Colonic mucosa (tissue), 4 donors: ENCODE data around the gene OR13G1. TPM values are rescaled to one million over a fixed set of nuclear protein-coding genes. Genes with fewer than 3 reads are reported as not detected.

Source experiments
- DNase-seq: peaks from one replicate; pipeline ENCODE4 v3.0.0-alpha.2; 2020
- H3K27ac ChIP-seq: fragments of 200-600 bp; one replicate; pipeline ENCODE4 v1.8.0; 2021
- H3K27me3 ChIP-seq: fragments of 200-600 bp; one replicate; pipeline ENCODE4 v1.8.0; 2021
- H3K36me3 ChIP-seq: fragments of 200-600 bp; one replicate; pipeline ENCODE4 v1.8.0; 2021
- H3K4me1 ChIP-seq: fragments of 200-600 bp; one replicate; pipeline ENCODE4 v1.8.0; 2021; ENCODE audit warnings: mild to moderate bottlenecking
- H3K4me3 ChIP-seq: fragments of 200-600 bp; one replicate; pipeline ENCODE4 v1.8.0; 2021
- H3K9ac ChIP-seq, 2 donors: one replicate each; pipeline ENCODE4 v1.7.0; 2013; ENCODE audit warnings: control low read depth in 2 of 2, low read depth in 2 of 2, low read length in 2 of 2
- H3K9me3 ChIP-seq: fragments of 200-600 bp; one replicate; pipeline ENCODE4 v1.8.0; 2021
- CTCF ChIP-seq: fragments of 200-600 bp; IDR thresholded peaks from one replicate; pipeline ENCODE4 v1.8.0; 2022; ENCODE audit warnings: antibody characterized with exemption, mild to moderate bottlenecking
- intact Hi-C: fragments of 100-400 bp; cut with DNase I; formaldehyde crosslinking; loops from one replicate; pipeline ENCODE4 v1.14.1; 2022
- total RNA-seq, 2 donors: library from RNA; stranded (reverse); fragmentation: NEBNext Ultra II Directional in 1 of 2; extraction: Animal tissue kit (Norgen Biotek cat#: 25700) in 1 of 2; gene quantifications; one replicate each; pipeline ENCODE4 v1.2.1, GENCODE V29; 2021
- donor health status: healthy.
- donor health status: DM: no; HTN: no; CAD: no.
- donor health status: DM: no; HTN: no; CAD: no.

The OR13G1 gene
- total RNA-seq, 2 donors from 2014 or later, result not detected

- TF ChIP-seq CTCF, result no peak
- intact Hi-C loops, result no loop called here
- H3K9me3 ChIP-seq, result no peaks in the 10 kb centered on the region
These were observed 31.7 kb downstream of the OR13G1 start for GRCh38 chr1:247647864-247648263.

DNA sequence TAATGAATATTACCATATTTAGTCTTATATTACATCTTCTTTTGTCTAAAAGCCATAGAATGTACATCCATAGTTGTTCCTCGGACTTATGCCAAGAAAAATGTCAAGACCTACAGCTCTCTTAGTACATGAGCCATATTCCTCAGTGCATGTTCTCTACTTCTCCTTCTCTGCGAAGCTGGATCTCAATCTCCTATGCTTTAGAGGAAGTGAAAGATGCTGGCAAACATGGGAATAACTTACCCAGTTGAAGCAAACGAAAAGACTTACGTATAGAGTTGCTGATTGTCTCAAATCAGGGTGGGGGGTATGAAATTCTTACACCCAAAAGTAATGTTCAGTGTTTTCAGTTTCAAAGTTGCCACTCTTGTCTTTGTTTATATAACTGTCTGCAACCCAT, 32.7 kb downstream of the OR13G1 start:
- Histone ChIP-seq H3K27me3 (no peaks in the 10 kb centered on the region), H3K27ac (no peak overlapping the region), H3K9ac (no peak overlapping the region), H3K9me3 (no peaks in the 10 kb centered on the region), H3K36me3 (no peaks in the 10 kb centered on the region), H3K4me1 (no peaks in the 10 kb centered on the region), H3K4me3 (no peak overlapping the region)
- no peak for DNase-seq
- no peak for TF ChIP-seq CTCF
- intact Hi-C loops, result no loop called here

More at GRCh38 chr1:247647864-247648263, 31.7 kb downstream of the OR13G1 start:
- H3K4me1 ChIP-seq, result no peaks in the 10 kb centered on the region
- H3K36me3 ChIP-seq, result no peaks in the 10 kb centered on the region
- peak; percentile 70 for DNase-seq
- no peak overlapping the region for H3K9ac ChIP-seq
- H3K27ac ChIP-seq, result no peak overlapping the region
- H3K4me3 ChIP-seq, result no peak overlapping the region
- no peaks in the 10 kb centered on the region for H3K27me3 ChIP-seq

DNA sequence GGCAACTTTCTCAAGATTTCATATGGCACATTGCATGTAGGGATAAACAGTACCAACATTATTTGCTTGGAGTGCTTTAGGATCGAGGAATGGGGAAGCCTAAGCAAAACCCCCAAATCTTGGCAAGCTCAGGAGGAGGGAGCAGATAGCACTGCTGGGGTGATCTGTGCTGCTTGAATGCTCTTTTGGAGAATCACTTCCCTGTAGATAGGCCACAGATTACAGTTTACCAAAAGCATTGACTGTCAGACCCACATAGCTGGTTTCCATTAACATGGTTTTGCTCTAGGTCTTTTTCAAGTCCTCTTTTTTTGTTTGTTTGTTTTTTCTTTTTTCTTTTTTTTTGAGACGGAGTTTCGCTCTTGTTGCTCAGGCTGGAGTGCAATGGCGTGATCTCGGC, 36.8 kb downstream of the OR13G1 start:
- Histone ChIP-seq H3K9me3 (no peaks in the 10 kb centered on the region), H3K27me3 (no peaks in the 10 kb centered on the region), H3K36me3 (no peaks in the 10 kb centered on the region), H3K27ac (no peak overlapping the region), H3K9ac (no peak overlapping the region), H3K4me3 (no peak overlapping the region), H3K4me1 (no peaks in the 10 kb centered on the region)
- intact Hi-C loops, result no loop called here
- no peak for DNase-seq
- no peak for TF ChIP-seq CTCF

DNA sequence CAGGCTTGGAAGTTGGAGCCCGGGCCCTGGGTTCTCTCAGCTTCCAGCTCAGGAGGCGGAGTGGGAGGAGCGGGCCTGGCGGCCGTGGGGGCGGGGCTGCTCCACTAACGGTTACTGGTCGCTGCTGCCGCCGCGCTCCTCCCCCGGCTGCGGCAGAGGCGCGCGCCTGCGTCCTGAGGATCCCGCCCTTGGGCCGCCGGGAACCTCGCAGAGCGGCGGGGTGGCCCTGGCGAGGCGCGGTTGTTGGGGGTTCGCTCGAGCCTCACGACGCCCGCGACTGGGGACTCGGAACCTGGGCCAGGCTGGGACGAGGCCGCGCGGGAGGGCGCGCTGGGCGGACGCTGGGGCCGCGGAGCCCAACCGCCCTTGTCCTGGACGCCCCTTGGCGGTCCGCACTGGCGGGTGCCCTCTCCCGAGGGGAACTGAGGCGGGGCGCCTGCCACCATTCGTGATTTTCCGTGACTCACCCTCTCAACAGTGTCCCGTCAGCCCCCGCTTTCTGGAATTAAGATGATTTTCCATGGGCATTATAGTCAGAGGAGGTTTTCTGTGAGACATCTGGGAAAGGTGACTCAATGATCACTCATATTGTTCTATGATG, 40.1 kb downstream of the OR13G1 start:
- Histone ChIP-seq H3K36me3 (no peaks in the 10 kb centered on the region), H3K4me3 (peak overlapping the region; percentile 28), H3K4me1 (no peaks in the 10 kb centered on the region), H3K9ac (peak overlapping the region in 1 of 2 donors; percentile 46), H3K9me3 (no peaks in the 10 kb centered on the region), H3K27ac (peak overlapping the region; percentile 20), H3K27me3 (no peaks in the 10 kb centered on the region)
- peak; percentile 89 for DNase-seq
- intact Hi-C loops, result no loop called here
- no peak for TF ChIP-seq CTCF

GRCh38 chr1:247638781-247639180, 40.8 kb downstream of the OR13G1 start:
- no peak for TF ChIP-seq CTCF
- Histone ChIP-seq H3K4me3 (no peak overlapping the region), H3K36me3 (no peaks in the 10 kb centered on the region), H3K9me3 (no peaks in the 10 kb centered on the region), H3K9ac (peak overlapping the region in 1 of 2 donors; percentile 14), H3K27ac (peak overlapping the region; percentile 20), H3K27me3 (no peaks in the 10 kb centered on the region), H3K4me1 (no peaks in the 10 kb centered on the region)
- intact Hi-C loops, result no loop called here
- peak; percentile 81 for DNase-seq
